Left forelimb (tissue), 1 donor: ENCODE data around the gene CYYR1.
"Not testable (repeated sequence)": the region's sequence is repeated elsewhere in the genome, so short reads cannot be mapped to it uniquely, and the experiment has no call there.

Source experiments
- DNase-seq: peaks from one replicate; pipeline ENCODE4 v3.0.0-alpha.2; 2018; ENCODE audit warnings: low spot score

CYYR1 gene

GRCh38 chr21:26489781-26490180, 83.3 kb downstream of the CYYR1 start:
- no peak for DNase-seq

GRCh38 chr21:26487981-26488480, 85.1 kb downstream of the CYYR1 start:
- DNase-seq, result no peak

GRCh38 chr21:26473471-26473870, 99.6 kb downstream of the CYYR1 start:
- no peak for DNase-seq

- no peak for DNase-seq
Measured at GRCh38 chr21:26471099-26471471, 102.0 kb downstream of the CYYR1 start.

- DNase-seq, result no peak
Measured at GRCh38 chr21:26470351-26471098, 102.6 kb downstream of the CYYR1 start.

GRCh38 chr21:26469789-26470188, 103.3 kb downstream of the CYYR1 start:
- DNase-seq, result no peak

- DNase-seq, result no peak
Measured at GRCh38 chr21:26465916-26466315, 107.2 kb downstream of the CYYR1 start.

- no peak for DNase-seq
Measured at GRCh38 chr21:26461500-26461899, 111.6 kb downstream of the CYYR1 start.

- DNase-seq, result no peak
Measured at GRCh38 chr21:26460621-26461020, 112.5 kb downstream of the CYYR1 start.

- not testable (repeated sequence) for DNase-seq
Measured at GRCh38 chr21:26458854-26459253, 114.2 kb downstream of the CYYR1 start.

GRCh38 chr21:26457817-26458216, 115.3 kb downstream of the CYYR1 start:
- no peak for DNase-seq

- DNase-seq, result no peak
Measured at GRCh38 chr21:26453267-26453666, 119.8 kb downstream of the CYYR1 start.

- DNase-seq, result no peak
Measured at GRCh38 chr21:26451081-26451740, 121.9 kb downstream of the CYYR1 start.

- DNase-seq, result no peak
Measured at GRCh38 chr21:26449161-26449560, 123.9 kb downstream of the CYYR1 start.

- DNase-seq, result no peak
Measured at GRCh38 chr21:26448751-26449150, 124.3 kb downstream of the CYYR1 start.

- no peak for DNase-seq
Measured at GRCh38 chr21:26447932-26448475, 125.1 kb downstream of the CYYR1 start.

GRCh38 chr21:26445440-26445839, 127.6 kb downstream of the CYYR1 start:
- no peak for DNase-seq

GRCh38 chr21:26444646-26445045, 128.4 kb downstream of the CYYR1 start:
- no peak for DNase-seq

- DNase-seq, result no peak
Measured at GRCh38 chr21:26443867-26444266, 129.2 kb downstream of the CYYR1 start.

GRCh38 chr21:26443291-26443690, 129.8 kb downstream of the CYYR1 start:
- DNase-seq, result no peak

- DNase-seq, result no peak
Measured at GRCh38 chr21:26441149-26441548, 131.9 kb downstream of the CYYR1 start.

GRCh38 chr21:26438976-26439375, 134.1 kb downstream of the CYYR1 start:
- no peak for DNase-seq

GRCh38 chr21:26437326-26438009, 135.6 kb downstream of the CYYR1 start:
- no peak for DNase-seq
